WTC11 (cell line): Measurements from ENCODE around the gene SP2. TPM values are rescaled to one million over a fixed set of nuclear protein-coding genes. Genes with fewer than 3 reads are reported as not detected.
A peak's percentile ranks its signal among the peaks of the same experiment; 100 is the strongest.

Experiments used
- ATAC-seq: fragments of 200-7000 bp; cut with Tn5 transposase; 2 replicates; pipeline ENCODE4 v1.10.0; 2021; ENCODE audit warnings: mild to moderate bottlenecking, moderate library complexity
- CTCF ChIA-PET: fragments of 300-600 bp; sonication (Branson Sonifier 250); formaldehyde crosslinking; loops from one replicate; lab custom pipeline; 2021; ENCODE audit warnings: antibody characterized with exemption; lab: Charles Lee
- POLR2A ChIA-PET: fragments of 350-600 bp; sonication (Branson Sonifier 250); formaldehyde crosslinking; loops from one replicate; lab custom pipeline; 2021; ENCODE audit warnings: antibody characterized with exemption; lab: Charles Lee
- DNase-seq: peaks from one replicate; pipeline ENCODE4 v3.0.0; 2021; ENCODE audit warnings: low spot score
- H3K27ac Mint-ChIP-seq: 2 replicates; pipeline ENCODE4 v1.8.0; 2021; ENCODE audit warnings: mixed read lengths
- H3K27me3 Mint-ChIP-seq: 2 replicates; pipeline ENCODE4 v1.8.0; 2021; ENCODE audit warnings: low read depth, mild to moderate bottlenecking, moderate library complexity, mixed read lengths
- H3K36me3 Mint-ChIP-seq: 2 replicates; pipeline ENCODE4 v1.8.0; 2021; ENCODE audit warnings: mixed read lengths
- H3K4me1 Mint-ChIP-seq: 2 replicates; pipeline ENCODE4 v1.8.0; 2022; ENCODE audit warnings: mixed read lengths
- H3K4me3 Mint-ChIP-seq: 2 replicates; pipeline ENCODE4 v1.8.0; 2021; ENCODE audit warnings: mild to moderate bottlenecking, moderate library complexity, mixed read lengths
- H3K9me3 Mint-ChIP-seq: 2 replicates; pipeline ENCODE4 v1.8.0; 2021; ENCODE audit warnings: mixed read lengths
- EMX1 ChIP-seq: fragments of 250-450 bp; sonication (Bioruptor Pico); IDR thresholded peaks from 2 replicates; pipeline ENCODE4 v1.8.0; 2021; ENCODE audit warnings: mild to moderate bottlenecking
- GABPB1 ChIP-seq: sonication (generic); formaldehyde crosslinking; IDR thresholded peaks from 2 replicates; pipeline ENCODE4 v1.8.1; 2023; ENCODE audit warnings: mild to moderate bottlenecking, missing genetic modification reagents
- MAX ChIP-seq: sonication (generic); formaldehyde crosslinking; IDR thresholded peaks from 2 replicates; pipeline ENCODE4 v1.8.0; 2022; ENCODE audit warnings: mild to moderate bottlenecking, missing genetic modification reagents
- NFE2L1 ChIP-seq: sonication (generic); formaldehyde crosslinking; IDR thresholded peaks from 2 replicates; pipeline ENCODE4 v1.8.1; 2023; ENCODE audit warnings: missing genetic modification reagents
- NFYB ChIP-seq: sonication (generic); formaldehyde crosslinking; conservative IDR thresholded peaks from 2 replicates; pipeline ENCODE4 v1.8.0; 2022; ENCODE audit warnings: low read depth, missing genetic modification reagents
- PRDM15 ChIP-seq: sonication (generic); formaldehyde crosslinking; IDR thresholded peaks from 2 replicates; pipeline ENCODE4 v1.8.0; 2022; ENCODE audit warnings: missing genetic modification reagents
- SMAD3 ChIP-seq: sonication (generic); formaldehyde crosslinking; IDR thresholded peaks from 2 replicates; pipeline ENCODE4 v1.8.0; 2022; ENCODE audit warnings: missing genetic modification reagents, mild to moderate bottlenecking, borderline replicate concordance
- ZNF232 ChIP-seq: sonication (generic); formaldehyde crosslinking; IDR thresholded peaks from 2 replicates; pipeline ENCODE4 v1.8.0; 2022; ENCODE audit warnings: mild to moderate bottlenecking, missing genetic modification reagents
- ZNF396 ChIP-seq: fragments of 250-450 bp; sonication (Bioruptor Pico); IDR thresholded peaks from 2 replicates; pipeline ENCODE4 v1.8.0; 2021; ENCODE audit warnings: mild to moderate bottlenecking, moderate library complexity, borderline replicate concordance
- ZNF512 ChIP-seq: sonication (generic); formaldehyde crosslinking; IDR thresholded peaks from 2 replicates; pipeline ENCODE4 v1.8.1; 2022; ENCODE audit warnings: missing genetic modification reagents, borderline replicate concordance
- total RNA-seq: library from RNA; stranded (reverse); gene quantifications from 3 replicates; pipeline ENCODE4 v1.2.3, GENCODE V29; 2021
- TF ChIP-seq, protein P1 (sequence below): fragments of 200-600 bp; IDR thresholded peaks from 2 replicates; pipeline ENCODE4 v1.8.0; 2022; ENCODE audit warnings: antibody characterized with exemption
- TF ChIP-seq, protein P2 (sequence below): sonication (generic); formaldehyde crosslinking; IDR thresholded peaks from 2 replicates; pipeline ENCODE4 v1.8.1; 2023; ENCODE audit warnings: mild to moderate bottlenecking, moderate library complexity, missing genetic modification reagents
- TF ChIP-seq, protein P3 (sequence below): sonication (generic); formaldehyde crosslinking; IDR thresholded peaks from 2 replicates; pipeline ENCODE4 v1.8.1; 2023; ENCODE audit warnings: mild to moderate bottlenecking, missing genetic modification reagents, borderline replicate concordance

Gene SP2
- total RNA-seq, 1 experiment from 2014 or later: 9.9 TPM

- Mint-ChIP-seq H3K36me3 (peaks cover 6% of the 10 kb centered on the region; the same call in 1 of the 2 replicates), H3K9me3 (no peaks in the 10 kb centered on the region), H3K27me3 (peaks cover 3% of the 10 kb centered on the region), H3K4me1 (peaks cover 22% of the 10 kb centered on the region), H3K27ac (peak overlapping the region; percentile 53), H3K4me3 (no peak overlapping the region)
- DNase-seq (peak; percentile 81), ATAC-seq (peak; percentile 87)
- CTCF ChIA-PET: interaction anchor here (0.6 to 4.9 kb wide), 63 partner anchors 8 to 1074 kb away, joined by 3 to 104 read pairs (median 5); partner anchors contain the start of genes CDK5RAP3, LRRC46, MRPL10 and NFE2L1
- POLR2A ChIA-PET: interaction anchor here (0.6 kb wide), 1 partner anchor 99 kb away, joined by 3 read pairs; no protein-coding TSS in a partner anchor
- TF ChIP-seq NFYB (peak; percentile 47), ZNF232 (CRISPR knock-in tag) (no peak), ZNF396 (CRISPR knock-in tag) (no peak)
- TF ChIP-seq, protein P1, sequence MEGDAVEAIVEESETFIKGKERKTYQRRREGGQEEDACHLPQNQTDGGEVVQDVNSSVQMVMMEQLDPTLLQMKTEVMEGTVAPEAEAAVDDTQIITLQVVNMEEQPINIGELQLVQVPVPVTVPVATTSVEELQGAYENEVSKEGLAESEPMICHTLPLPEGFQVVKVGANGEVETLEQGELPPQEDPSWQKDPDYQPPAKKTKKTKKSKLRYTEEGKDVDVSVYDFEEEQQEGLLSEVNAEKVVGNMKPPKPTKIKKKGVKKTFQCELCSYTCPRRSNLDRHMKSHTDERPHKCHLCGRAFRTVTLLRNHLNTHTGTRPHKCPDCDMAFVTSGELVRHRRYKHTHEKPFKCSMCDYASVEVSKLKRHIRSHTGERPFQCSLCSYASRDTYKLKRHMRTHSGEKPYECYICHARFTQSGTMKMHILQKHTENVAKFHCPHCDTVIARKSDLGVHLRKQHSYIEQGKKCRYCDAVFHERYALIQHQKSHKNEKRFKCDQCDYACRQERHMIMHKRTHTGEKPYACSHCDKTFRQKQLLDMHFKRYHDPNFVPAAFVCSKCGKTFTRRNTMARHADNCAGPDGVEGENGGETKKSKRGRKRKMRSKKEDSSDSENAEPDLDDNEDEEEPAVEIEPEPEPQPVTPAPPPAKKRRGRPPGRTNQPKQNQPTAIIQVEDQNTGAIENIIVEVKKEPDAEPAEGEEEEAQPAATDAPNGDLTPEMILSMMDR: peak; percentile 80
Measured at GRCh38 chr17:47946929-47947397, 50.9 kb downstream of the SP2 start.

GRCh38 chr17:47948706-47949196 is 52.7 kb downstream of the SP2 start:
- ChIA-PET CTCF (interaction anchor here (0.6 to 4.9 kb wide), 15 partner anchors 9 to 123 kb away, joined by 3 to 104 read pairs (median 5); partner anchors contain the start of genes CDK5RAP3, PRR15L, SCRN2 and SP2), POLR2A (no interaction called here)
- Mint-ChIP-seq H3K4me1 (peaks cover 16% of the 10 kb centered on the region), H3K27me3 (no peaks in the 10 kb centered on the region), H3K36me3 (peaks cover 6% of the 10 kb centered on the region; the same call in 1 of the 2 replicates), H3K4me3 (no peak overlapping the region), H3K9me3 (no peaks in the 10 kb centered on the region), H3K27ac (peak overlapping the region; percentile 83)
- DNase-seq (no peak), ATAC-seq (no peak)
- TF ChIP-seq NFE2L1 (CRISPR knock-in tag) (no peak), EMX1 (CRISPR knock-in tag) (peak; percentile 23; the same call in 1 of the 2 replicates), ZNF512 (CRISPR knock-in tag) (no peak)

DNA sequence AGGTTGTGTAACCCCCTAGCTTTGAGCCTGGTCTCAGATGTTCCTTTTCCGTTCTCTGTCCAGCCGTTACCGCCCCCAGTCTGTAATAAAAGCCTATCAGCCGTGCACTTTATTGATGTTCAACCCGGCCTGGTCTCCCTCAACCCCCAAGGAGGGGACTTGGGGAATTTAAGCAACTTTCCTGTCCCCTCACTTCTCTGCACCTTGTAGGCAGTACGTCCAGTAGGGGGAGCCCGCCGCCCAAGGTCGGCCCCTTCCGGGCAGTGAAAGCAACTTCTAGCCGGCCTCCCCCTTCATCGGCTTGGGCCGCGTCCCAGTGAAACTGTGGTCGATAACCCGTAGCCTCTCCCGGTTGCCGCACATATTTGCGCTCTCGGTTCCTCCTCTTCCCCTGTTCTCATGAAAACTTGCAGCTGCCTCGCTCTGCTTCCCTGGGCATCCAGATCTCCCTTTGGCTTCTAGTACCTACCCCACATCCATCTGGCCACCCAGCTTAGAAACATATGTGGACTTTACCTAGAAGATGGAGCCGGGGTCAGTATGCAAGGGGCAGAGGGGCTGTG is 53.2 kb downstream of the SP2 start:
- POLR2A ChIA-PET: no interaction called here
- H3K27ac Mint-ChIP-seq: peak overlapping the region; percentile 83
- peaks cover 6% of the 10 kb centered on the region; the same call in 1 of the 2 replicates for H3K36me3 Mint-ChIP-seq
- ATAC-seq (peak; percentile 88), DNase-seq (peak; percentile 98)
- H3K27me3 Mint-ChIP-seq: no peaks in the 10 kb centered on the region
- H3K4me3 Mint-ChIP-seq: peak overlapping the region; percentile 47
- H3K9me3 Mint-ChIP-seq: no peaks in the 10 kb centered on the region
- H3K4me1 Mint-ChIP-seq: peaks cover 16% of the 10 kb centered on the region
- CTCF ChIA-PET: interaction anchor here (0.6 to 4.9 kb wide), 25 partner anchors 8 to 272 kb away, joined by 3 to 104 read pairs (median 5); partner anchors contain the start of genes CDK5RAP3, PNPO, PRR15L and SCRN2
- TF ChIP-seq, protein P2, sequence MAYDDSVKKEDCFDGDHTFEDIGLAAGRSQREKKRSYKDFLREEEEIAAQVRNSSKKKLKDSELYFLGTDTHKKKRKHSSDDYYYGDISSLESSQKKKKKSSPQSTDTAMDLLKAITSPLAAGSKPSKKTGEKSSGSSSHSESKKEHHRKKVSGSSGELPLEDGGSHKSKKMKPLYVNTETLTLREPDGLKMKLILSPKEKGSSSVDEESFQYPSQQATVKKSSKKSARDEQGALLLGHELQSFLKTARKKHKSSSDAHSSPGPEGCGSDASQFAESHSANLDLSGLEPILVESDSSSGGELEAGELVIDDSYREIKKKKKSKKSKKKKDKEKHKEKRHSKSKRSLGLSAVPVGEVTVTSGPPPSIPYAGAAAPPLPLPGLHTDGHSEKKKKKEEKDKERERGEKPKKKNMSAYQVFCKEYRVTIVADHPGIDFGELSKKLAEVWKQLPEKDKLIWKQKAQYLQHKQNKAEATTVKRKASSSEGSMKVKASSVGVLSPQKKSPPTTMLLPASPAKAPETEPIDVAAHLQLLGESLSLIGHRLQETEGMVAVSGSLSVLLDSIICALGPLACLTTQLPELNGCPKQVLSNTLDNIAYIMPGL: peak; percentile 75; the same call in 1 of the 2 replicates
- TF ChIP-seq, protein P1: peak; percentile 72
- TF ChIP-seq MAX (CRISPR knock-in tag) (0 out of 2 replicates have a peak, but pooled peaks have one; percentile 14), PRDM15 (0 out of 2 replicates have a peak, but pooled peaks have one; percentile 17), GABPB1 (peak; percentile 18), SMAD3 (CRISPR knock-in tag) (0 out of 2 replicates have a peak, but pooled peaks have one; percentile 28)
- TF ChIP-seq, protein P3, sequence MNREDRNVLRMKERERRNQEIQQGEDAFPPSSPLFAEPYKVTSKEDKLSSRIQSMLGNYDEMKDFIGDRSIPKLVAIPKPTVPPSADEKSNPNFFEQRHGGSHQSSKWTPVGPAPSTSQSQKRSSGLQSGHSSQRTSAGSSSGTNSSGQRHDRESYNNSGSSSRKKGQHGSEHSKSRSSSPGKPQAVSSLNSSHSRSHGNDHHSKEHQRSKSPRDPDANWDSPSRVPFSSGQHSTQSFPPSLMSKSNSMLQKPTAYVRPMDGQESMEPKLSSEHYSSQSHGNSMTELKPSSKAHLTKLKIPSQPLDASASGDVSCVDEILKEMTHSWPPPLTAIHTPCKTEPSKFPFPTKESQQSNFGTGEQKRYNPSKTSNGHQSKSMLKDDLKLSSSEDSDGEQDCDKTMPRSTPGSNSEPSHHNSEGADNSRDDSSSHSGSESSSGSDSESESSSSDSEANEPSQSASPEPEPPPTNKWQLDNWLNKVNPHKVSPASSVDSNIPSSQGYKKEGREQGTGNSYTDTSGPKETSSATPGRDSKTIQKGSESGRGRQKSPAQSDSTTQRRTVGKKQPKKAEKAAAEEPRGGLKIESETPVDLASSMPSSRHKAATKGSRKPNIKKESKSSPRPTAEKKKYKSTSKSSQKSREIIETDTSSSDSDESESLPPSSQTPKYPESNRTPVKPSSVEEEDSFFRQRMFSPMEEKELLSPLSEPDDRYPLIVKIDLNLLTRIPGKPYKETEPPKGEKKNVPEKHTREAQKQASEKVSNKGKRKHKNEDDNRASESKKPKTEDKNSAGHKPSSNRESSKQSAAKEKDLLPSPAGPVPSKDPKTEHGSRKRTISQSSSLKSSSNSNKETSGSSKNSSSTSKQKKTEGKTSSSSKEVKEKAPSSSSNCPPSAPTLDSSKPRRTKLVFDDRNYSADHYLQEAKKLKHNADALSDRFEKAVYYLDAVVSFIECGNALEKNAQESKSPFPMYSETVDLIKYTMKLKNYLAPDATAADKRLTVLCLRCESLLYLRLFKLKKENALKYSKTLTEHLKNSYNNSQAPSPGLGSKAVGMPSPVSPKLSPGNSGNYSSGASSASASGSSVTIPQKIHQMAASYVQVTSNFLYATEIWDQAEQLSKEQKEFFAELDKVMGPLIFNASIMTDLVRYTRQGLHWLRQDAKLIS (CRISPR knock-in tag): no peak
